Effector CD4-positive, alpha-beta T cell (primary cell): ENCODE measurements around the gene DUOXA1.
"Not testable (repeated sequence)": the region's sequence is repeated elsewhere in the genome, so short reads cannot be mapped to it uniquely, and the experiment has no call there.

Experiments used
- DNase-seq: peaks from one replicate; pipeline ENCODE4 v3.0.0-alpha.2; 2020

Gene DUOXA1

GRCh38 chr15:45150997-45151396, 21.3 kb upstream of the DUOXA1 start:
- no peak for DNase-seq

GRCh38 chr15:45150481-45150880, 20.8 kb upstream of the DUOXA1 start:
- no peak for DNase-seq

- no peak for DNase-seq
Observed at GRCh38 chr15:45149060-45149459, 19.4 kb upstream of the DUOXA1 start.

DNA sequence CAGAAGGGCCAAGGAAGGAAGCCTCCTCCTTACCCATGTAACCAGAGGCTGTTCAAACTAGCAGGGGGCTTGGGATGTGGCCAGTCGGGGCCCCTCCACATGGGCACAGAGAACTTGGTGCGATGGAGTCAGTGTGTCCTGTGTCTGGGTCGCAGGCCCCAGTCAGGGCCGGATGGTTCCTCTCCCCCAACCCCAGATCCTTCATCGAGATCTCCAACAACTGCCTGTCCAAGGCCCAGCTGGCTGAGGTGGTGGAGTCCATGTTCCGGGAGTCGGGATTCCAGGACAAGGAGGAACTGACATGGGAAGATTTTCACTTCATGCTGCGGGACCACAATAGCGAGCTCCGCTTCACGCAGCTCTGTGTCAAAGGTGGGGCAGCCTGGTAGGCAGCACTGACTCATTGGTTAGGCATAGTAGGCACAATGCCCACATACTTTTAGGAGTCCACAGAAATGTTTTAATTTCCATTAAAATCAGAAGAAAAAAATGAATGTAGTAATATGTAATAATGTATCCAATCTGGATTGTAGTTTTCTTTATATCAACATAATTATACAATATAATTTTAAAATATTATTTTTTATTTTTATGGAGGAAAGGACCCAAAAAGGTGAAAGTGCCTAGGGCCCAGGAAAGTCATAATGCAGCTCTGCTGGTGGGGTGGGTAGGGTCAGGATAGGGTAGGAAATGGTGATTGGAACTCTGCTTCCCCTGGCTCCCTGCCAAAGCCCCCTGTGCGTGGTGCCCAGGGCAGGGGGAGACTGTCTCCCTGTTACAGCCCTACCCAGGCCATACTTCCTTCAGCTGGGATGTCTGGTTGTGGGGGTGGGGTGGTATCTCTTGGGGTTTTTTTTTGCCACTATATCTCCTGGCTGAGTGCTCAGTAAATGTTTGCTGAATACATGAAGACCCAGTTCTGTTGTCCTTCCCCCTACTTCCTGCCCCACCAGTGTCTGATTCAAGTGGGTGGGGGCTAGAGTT, 18.7 kb upstream of the DUOXA1 start:
- DNase-seq, result no peak

GRCh38 chr15:45147606-45148005, 17.9 kb upstream of the DUOXA1 start:
- DNase-seq, result no peak

DNA sequence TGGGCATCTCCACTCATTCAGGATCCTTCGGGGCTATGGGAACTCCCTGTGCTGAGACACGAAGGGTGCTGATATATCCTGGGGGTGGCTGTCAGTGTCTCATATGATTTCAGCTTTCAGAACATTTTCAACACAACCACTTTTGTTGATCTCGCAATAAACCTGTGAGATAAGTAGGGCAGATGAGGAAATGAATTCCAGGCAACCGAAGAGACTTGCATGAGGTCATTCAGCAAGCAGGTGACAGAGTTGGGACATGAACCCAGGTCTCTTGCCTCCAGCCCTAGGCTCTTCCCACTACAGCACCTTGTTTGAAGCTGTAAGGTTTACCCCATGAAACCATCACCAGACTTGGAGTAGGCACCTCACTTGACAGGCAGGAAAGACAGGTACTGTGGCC, 16.7 kb upstream of the DUOXA1 start:
- DNase-seq, result no peak

DNA sequence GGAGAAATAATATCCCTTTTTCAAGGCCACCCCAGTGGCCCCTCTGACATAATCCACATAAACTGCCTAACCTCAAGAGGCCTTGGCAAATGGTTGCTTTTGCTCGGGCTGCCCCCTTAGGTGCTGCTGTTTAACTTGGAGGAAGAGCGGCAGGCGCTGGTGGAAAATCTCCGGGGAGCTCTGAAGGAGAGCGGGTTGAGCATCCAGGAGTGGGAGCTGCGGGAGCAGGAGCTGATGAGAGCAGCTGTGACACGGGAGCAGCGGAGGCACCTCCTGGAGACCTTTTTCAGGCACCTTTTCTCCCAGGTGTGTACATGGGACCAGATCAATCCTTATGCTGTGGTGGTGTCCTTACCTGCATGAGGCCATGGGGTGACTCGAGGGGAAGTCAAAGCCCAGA, 15.1 kb upstream of the DUOXA1 start:
- no peak for DNase-seq

- DNase-seq, result no peak
Observed at GRCh38 chr15:45143946-45144345, 14.3 kb upstream of the DUOXA1 start.

DNA sequence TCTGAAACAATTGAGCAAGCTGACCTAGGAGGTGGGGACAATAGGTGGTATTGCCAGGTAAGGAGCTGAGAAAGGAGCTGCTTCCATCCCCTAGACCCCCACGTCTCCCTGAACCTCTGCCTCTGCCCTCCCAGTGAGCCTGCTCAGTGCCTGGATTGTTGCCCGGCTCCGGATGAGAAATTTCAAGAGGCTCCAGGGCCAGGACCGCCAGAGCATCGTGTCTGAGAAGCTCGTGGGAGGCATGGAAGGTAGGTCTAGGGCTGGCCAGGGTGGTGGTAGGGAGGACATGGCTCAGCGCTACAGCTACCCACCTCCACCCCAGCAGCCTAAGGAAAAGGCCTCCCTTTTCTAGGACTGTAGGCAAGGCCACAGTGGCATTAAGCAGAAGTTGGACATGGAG, 13.4 kb upstream of the DUOXA1 start:
- no peak for DNase-seq

- DNase-seq, result no peak
Observed at GRCh38 chr15:45141386-45141785, 11.7 kb upstream of the DUOXA1 start.

DNA sequence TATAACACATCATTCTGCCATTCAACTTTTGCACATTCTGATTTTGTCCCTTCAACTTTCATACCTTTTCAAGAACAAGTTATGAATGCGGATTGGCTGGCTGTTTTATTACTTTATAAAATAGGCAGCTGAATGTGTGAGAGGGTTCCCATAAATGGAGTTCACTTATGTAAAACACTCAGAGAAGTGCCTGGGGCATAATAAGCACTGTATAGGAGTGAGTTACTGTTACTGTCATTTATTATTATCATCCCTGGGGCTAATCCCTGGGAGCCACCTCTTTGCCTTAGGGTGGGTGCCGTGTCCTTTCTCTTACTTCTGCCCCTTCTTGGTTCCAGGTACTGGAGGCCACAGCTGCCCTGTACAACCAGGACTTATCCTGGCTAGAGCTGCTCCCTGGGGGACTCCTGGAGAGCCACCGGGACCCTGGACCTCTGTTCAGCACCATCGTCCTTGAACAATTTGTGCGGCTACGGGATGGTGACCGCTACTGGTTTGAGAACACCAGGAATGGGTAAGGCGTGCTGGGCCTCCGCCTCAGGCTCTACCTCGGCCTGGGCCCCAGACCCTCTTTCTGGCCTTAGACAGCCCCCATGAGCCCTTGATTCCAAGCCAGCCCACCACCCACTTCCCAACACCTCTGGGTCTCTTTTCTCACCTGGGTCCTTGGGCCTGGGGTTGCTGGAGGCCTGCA, 11.0 kb upstream of the DUOXA1 start:
- DNase-seq, result no peak

- no peak for DNase-seq
Observed at GRCh38 chr15:45139770-45140169, 10.1 kb upstream of the DUOXA1 start.

GRCh38 chr15:45138814-45139765, 9.4 kb upstream of the DUOXA1 start:
- DNase-seq, result no peak

GRCh38 chr15:45137703-45138102, 8.0 kb upstream of the DUOXA1 start:
- no peak for DNase-seq

DNA sequence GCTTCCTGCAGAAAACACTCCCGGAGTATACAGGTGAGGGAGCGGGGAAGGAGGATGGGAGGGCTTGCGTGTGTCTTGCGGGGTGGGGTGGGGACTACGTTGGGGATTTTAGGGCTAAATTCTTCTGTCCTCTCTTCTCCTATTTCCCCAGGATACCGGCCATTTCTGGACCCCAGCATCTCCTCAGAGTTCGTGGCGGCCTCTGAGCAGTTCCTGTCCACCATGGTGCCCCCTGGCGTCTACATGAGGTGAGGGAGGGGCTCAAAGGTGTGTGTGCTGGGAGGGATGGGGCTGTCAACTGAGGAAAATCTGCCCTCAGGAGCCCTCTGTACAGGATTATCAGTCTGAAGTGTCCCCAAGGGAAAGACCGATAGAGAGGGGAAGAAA, 6.7 kb upstream of the DUOXA1 start:
- no peak for DNase-seq

- DNase-seq, result not testable (repeated sequence)
Observed at GRCh38 chr15:45135705-45136377, 6.2 kb upstream of the DUOXA1 start.

GRCh38 chr15:45134682-45135604, 5.3 kb upstream of the DUOXA1 start:
- DNase-seq, result no peak

- no peak for DNase-seq
Observed at GRCh38 chr15:45134046-45134445, 4.4 kb upstream of the DUOXA1 start.

DNA sequence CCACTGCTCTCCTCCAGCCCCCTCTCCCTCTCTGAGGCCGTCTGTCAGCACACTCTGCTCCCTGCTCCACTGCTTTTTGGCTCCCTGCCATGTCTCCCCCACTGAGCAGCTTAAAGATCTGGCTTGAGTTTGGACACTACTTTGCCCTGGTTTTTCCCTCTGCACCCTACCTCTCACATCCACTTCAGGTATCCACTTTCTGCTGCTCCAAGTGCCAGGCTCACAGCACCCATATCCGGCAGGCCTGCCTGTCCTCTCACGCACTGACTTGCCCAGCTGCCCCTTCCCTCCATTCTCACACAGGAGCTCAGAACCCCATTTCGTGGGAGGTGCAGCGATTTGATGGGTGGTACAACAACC, 3.9 kb upstream of the DUOXA1 start:
- DNase-seq, result no peak

GRCh38 chr15:45132844-45133560, 3.3 kb upstream of the DUOXA1 start:
- DNase-seq, result no peak

- no peak for DNase-seq
Observed at GRCh38 chr15:45131510-45131909, 1.8 kb upstream of the DUOXA1 start.
